LNCaP clone FGC (cell line): ENCODE measurements around the gene FCF1.

Experiments
- DNase-seq: peaks from one replicate; pipeline ENCODE4 v3.0.0-alpha.2; 2011; ENCODE audit warnings: low read depth
- H3K4me3 ChIP-seq: 2 replicates; pipeline ENCODE4 v1.5.1; 2011; ENCODE audit warnings: mild to moderate bottlenecking, low read depth, low read length, control low read depth
- CTCF ChIP-seq: IDR thresholded peaks from 2 replicates; pipeline ENCODE4 v1.5.1; 2012; ENCODE audit warnings: mild to moderate bottlenecking; ENCODE audit not compliant: control insufficient read depth, insufficient read depth; ENCODE audit errors: extremely low read depth

Gene FCF1

GRCh38 chr14:74685056-74685455 is 27.9 kb upstream of the FCF1 start:
- DNase-seq, result no peak
- no peak for TF ChIP-seq CTCF
- no peak overlapping the region for H3K4me3 ChIP-seq

- no peak for TF ChIP-seq CTCF
- DNase-seq, result peak; percentile 36
These were observed 26.8 kb upstream of the FCF1 start for GRCh38 chr14:74685921-74686678.

GRCh38 chr14:74691456-74691855 is 21.5 kb upstream of the FCF1 start:
- no peak for DNase-seq
- H3K4me3 ChIP-seq, result no peak overlapping the region
- TF ChIP-seq CTCF, result no peak

More at GRCh38 chr14:74685921-74686678, 26.8 kb upstream of the FCF1 start:
- no peak overlapping the region for H3K4me3 ChIP-seq

GRCh38 chr14:74693191-74693590 is 19.8 kb upstream of the FCF1 start:
- no peak for DNase-seq
- H3K4me3 ChIP-seq, result no peak overlapping the region
- no peak for TF ChIP-seq CTCF

- no peak for DNase-seq
- H3K4me3 ChIP-seq, result no peak overlapping the region
- TF ChIP-seq CTCF, result no peak
These were observed 17.5 kb upstream of the FCF1 start for GRCh38 chr14:74695406-74695805.

- TF ChIP-seq CTCF, result no peak
- no peak overlapping the region for H3K4me3 ChIP-seq
- DNase-seq, result no peak
These were observed 15.9 kb upstream of the FCF1 start for GRCh38 chr14:74697011-74697410.

- no peak for DNase-seq
- no peak for TF ChIP-seq CTCF
These were observed 15.4 kb upstream of the FCF1 start for GRCh38 chr14:74697543-74697942.

More at GRCh38 chr14:74697543-74697942, 15.4 kb upstream of the FCF1 start:
- no peak overlapping the region for H3K4me3 ChIP-seq
